ENCODE measurements around the gene DEGS1.
"Not testable (repeated sequence)": the region's sequence is repeated elsewhere in the genome, so short reads cannot be mapped to it uniquely, and the experiment has no call there.

DEGS1 gene

DNA sequence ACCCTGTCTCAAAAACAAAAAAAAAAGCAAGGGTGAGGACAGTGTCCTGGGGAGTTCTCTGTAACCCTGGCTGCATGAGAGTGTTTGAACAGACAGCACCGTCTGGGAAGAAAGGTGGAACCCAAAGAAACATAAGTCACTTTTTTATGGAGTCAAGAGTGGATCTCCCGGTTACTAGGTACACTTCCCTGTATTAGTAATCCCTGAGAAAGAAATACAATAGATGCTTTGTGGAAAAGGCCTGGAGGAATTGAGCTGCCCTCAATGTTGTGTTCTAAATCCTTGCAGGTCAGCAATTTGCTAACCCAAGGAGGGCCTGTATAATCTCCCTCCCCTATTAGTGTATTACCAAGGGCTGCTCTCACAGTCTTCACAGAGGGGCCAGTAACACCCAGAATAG, 16.6 kb downstream of the DEGS1 start:
- Histone ChIP-seq H3K4me1 (ENCODE audit: control insufficient read depth in 1 of 2, insufficient read depth in 2 of 2, low read length in 2 of 2) (peaks cover 0 to 13% of the 10 kb centered on the region in 2 donors), H3K36me3 (ENCODE audit: control insufficient read depth in 1 of 2, insufficient read depth in 2 of 2, low read length in 2 of 2) (no peaks in the 10 kb centered on the region), H3K9me3 (ENCODE audit: control insufficient read depth in 1 of 2, low read length in 2 of 2) (no peaks in the 10 kb centered on the region), H3K27ac (ENCODE audit: low read length) (no peak overlapping the region), H3K4me3 (ENCODE audit: low read depth in 1 of 2, low read length in 2 of 2) (no peak overlapping the region), H3K27me3 (ENCODE audit: low read depth, low read length) (no peaks in the 10 kb centered on the region)

DNA sequence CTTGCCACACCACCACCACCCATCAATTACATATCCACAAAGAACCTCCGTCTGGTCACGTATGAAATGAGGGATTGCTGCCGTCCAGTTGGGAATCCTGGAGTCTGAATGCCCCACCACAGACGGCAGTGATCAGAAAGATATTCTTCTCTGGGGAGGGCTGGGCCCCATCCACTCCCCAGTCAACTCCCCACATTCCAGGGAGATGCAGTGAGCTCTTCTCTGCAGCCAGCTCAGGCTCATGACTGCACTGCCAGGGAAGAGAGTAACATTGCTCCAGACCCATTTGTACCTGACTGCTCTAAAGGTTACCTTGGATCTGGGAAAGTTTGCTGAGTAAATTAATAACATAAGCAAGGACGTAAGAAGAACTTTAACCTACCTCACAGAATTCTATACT, 18.3 kb downstream of the DEGS1 start:
- Histone ChIP-seq H3K27ac (ENCODE audit: low read length) (no peak overlapping the region), H3K9me3 (ENCODE audit: control insufficient read depth in 1 of 2, low read length in 2 of 2) (no peaks in the 10 kb centered on the region), H3K4me1 (ENCODE audit: control insufficient read depth in 1 of 2, insufficient read depth in 2 of 2, low read length in 2 of 2) (peaks cover 0 to 17% of the 10 kb centered on the region in 2 donors), H3K4me3 (ENCODE audit: low read depth in 1 of 2, low read length in 2 of 2) (no peak overlapping the region), H3K36me3 (ENCODE audit: control insufficient read depth in 1 of 2, insufficient read depth in 2 of 2, low read length in 2 of 2) (no peaks in the 10 kb centered on the region), H3K27me3 (ENCODE audit: low read depth, low read length) (no peaks in the 10 kb centered on the region)

DNA sequence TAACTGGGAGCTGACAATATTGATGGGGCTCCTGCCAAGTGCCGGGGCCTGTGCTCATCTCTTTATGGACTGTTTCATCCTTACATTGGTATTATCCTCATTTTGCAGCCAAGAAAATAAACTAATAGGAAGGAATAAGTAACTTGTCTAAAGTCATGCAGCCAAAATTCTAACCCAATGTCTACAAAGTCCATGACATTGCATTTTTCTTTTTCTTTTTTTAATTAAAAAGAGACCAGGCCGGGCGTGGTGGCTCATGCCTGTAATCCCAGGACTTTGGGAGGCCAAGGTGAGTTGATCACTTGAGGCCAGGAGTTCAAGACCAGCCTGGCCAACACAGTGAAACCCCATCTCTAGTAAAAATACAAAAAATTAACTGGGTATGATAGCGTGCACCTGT, 18.8 kb downstream of the DEGS1 start:
- Histone ChIP-seq H3K27ac (ENCODE audit: low read length) (no peak overlapping the region), H3K4me1 (ENCODE audit: control insufficient read depth in 1 of 2, insufficient read depth in 2 of 2, low read length in 2 of 2) (peaks cover 0 to 17% of the 10 kb centered on the region in 2 donors)

DNA sequence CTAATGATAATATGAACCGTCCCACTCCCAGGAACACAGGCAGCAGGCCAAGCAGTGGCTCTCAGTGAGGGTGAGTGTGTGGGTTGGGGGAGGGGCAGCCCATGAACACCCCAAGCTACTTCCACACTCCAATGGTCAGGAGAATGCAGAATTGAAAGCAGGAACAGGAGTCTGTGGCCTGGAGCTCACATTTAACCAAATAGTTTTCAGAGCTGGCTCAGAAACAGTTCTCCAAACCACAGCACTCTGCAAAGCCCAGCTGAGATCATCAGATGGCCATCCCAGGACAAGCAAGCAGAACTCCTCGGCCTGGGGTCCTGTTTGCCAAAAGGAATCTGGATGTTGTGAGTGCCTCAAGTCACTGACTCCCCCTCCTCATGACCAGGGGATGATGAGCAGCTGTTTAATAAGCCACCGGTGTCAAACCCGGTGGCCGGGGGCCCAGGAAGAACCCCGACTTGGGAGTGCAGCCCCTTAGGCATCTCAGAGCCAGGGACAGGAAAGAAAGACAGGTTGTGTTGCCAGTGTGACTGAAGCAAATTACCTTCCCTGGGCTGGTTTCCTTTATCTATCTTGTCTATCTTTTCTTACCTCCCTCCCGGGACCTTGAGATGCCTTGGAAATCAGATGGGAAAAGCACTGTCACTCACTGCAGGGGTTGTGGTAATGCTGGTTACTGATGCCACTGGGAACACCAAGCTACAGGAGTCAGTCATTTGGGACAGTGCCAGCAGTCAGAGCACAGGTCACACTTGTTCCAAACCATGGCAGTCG, 20.4 kb downstream of the DEGS1 start:
- Histone ChIP-seq H3K36me3 (ENCODE audit: control insufficient read depth in 1 of 2, insufficient read depth in 2 of 2, low read length in 2 of 2) (no peaks in the 10 kb centered on the region), H3K9me3 (ENCODE audit: control insufficient read depth in 1 of 2, low read length in 2 of 2) (no peaks in the 10 kb centered on the region), H3K27me3 (ENCODE audit: low read depth, low read length) (no peaks in the 10 kb centered on the region), H3K27ac (ENCODE audit: low read length) (no peak overlapping the region), H3K4me3 (ENCODE audit: low read depth in 1 of 2, low read length in 2 of 2) (no peak overlapping the region), H3K4me1 (ENCODE audit: control insufficient read depth in 1 of 2, insufficient read depth in 2 of 2, low read length in 2 of 2) (peaks cover 0 to 17% of the 10 kb centered on the region in 2 donors)

More for the DNA sequence above, 18.8 kb downstream of the DEGS1 start:
- H3K4me3 ChIP-seq (ENCODE audit: low read depth in 1 of 2, low read length in 2 of 2) = no peak overlapping the region
- H3K9me3 ChIP-seq (ENCODE audit: control insufficient read depth in 1 of 2, low read length in 2 of 2) = no peaks in the 10 kb centered on the region
- no peaks in the 10 kb centered on the region for H3K27me3 ChIP-seq (ENCODE audit: low read depth, low read length)
- no peaks in the 10 kb centered on the region for H3K36me3 ChIP-seq (ENCODE audit: control insufficient read depth in 1 of 2, insufficient read depth in 2 of 2, low read length in 2 of 2)

DNA sequence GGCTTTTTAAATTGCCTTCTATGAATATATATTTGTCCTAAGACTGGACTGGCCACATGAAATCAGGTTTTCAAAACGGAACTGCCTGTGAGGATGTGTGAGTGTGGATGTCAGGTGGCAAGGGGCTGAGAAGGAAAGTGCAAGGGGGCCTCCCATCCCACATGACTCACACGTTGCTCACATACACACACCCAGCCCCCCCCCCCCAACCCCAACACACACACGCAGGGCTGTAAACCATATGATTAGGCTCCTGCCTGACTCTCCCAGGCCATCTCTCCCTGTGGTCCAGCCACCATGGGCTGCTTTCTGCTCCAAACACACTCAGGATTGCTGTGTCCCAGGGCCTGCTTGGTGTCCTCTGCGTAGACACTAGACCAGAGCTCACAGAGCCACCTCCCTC, 22.4 kb downstream of the DEGS1 start:
- Histone ChIP-seq H3K4me3 (ENCODE audit: low read depth in 1 of 2, low read length in 2 of 2) (no peak overlapping the region), H3K4me1 (ENCODE audit: control insufficient read depth in 1 of 2, insufficient read depth in 2 of 2, low read length in 2 of 2) (peaks cover 0 to 17% of the 10 kb centered on the region in 2 donors), H3K27ac (ENCODE audit: low read length) (no peak overlapping the region)

DNA sequence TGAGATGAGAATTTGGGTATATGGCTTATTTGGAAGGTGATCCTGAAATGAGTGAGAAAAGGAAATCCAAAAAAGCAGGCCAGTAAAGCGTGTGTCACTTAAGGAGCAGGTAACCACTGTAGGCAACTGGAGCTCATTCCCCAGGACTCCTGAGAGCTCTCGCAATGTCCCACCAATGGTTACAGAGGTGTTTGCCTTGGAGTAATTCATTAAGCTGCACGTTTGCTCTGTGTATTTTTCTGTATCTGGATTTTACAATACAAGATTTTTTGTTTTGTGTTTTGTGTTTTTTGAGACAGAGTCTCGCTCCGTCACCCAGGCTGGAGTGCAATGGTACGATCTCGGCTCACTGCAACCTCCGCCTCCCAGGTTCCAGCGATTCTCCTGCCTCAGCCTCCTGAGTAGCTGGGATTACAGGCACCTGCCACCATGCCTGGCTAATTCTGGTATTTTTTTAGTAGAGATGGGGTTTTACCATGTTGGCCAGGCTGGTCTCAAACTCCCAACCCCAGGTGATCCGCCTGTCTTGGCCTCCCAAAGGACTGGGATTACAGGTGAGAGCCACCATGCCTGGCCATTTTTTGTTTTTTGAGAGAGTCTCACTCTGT, 23.0 kb downstream of the DEGS1 start:
- H3K9me3 ChIP-seq (ENCODE audit: control insufficient read depth in 1 of 2, low read length in 2 of 2); H3K27me3 ChIP-seq (ENCODE audit: low read depth, low read length); H3K4me3 ChIP-seq (ENCODE audit: low read depth in 1 of 2, low read length in 2 of 2); H3K27ac ChIP-seq (ENCODE audit: low read length); H3K36me3 ChIP-seq (ENCODE audit: control insufficient read depth in 1 of 2, insufficient read depth in 2 of 2, low read length in 2 of 2): not testable (repeated sequence)
- H3K4me1 ChIP-seq (ENCODE audit: control insufficient read depth in 1 of 2, insufficient read depth in 2 of 2, low read length in 2 of 2) = peaks cover 0 to 17% of the 10 kb centered on the region in 2 donors

More for the DNA sequence above, 22.4 kb downstream of the DEGS1 start:
- H3K9me3 ChIP-seq (ENCODE audit: control insufficient read depth in 1 of 2, low read length in 2 of 2) = no peaks in the 10 kb centered on the region
- H3K36me3 ChIP-seq (ENCODE audit: control insufficient read depth in 1 of 2, insufficient read depth in 2 of 2, low read length in 2 of 2) = no peaks in the 10 kb centered on the region
- no peaks in the 10 kb centered on the region for H3K27me3 ChIP-seq (ENCODE audit: low read depth, low read length)

DNA sequence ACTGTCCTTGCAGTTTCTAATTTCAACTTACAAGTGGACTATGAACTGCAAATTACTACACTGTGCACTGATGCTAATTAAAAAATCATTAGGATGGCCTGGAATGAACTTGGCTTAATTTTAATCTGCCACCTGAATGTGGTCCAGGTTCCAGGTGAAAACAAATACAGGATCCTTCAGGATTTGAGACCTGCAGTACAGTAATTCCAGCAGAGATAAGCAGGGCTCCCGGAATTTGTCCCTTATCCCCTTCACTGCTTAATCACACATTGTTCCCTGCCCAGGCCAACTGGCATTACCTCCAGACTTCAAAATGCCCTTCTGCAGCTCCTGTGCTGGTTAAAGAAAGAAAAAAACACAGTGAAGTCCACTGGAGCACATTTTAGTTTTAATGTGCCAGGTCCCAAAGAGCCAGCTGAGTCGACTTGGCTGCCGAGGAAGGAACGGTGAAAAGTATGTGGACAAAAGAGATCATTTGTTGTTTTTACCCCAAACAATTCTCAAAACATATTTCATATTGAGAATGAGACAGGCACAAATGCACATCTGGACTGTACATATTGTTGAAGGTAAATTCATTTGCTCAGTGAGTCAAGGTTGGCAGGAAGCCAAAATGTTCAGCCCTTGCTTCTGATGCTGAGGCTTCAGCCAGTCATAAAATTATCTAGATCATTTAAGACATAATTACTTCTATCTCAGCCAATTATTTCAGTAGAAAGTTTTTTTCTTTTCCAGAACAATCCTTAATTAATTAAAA, 28.3 kb downstream of the DEGS1 start:
- Histone ChIP-seq H3K27ac (ENCODE audit: low read length) (no peak overlapping the region), H3K4me3 (ENCODE audit: low read depth in 1 of 2, low read length in 2 of 2) (no peak overlapping the region)

DNA sequence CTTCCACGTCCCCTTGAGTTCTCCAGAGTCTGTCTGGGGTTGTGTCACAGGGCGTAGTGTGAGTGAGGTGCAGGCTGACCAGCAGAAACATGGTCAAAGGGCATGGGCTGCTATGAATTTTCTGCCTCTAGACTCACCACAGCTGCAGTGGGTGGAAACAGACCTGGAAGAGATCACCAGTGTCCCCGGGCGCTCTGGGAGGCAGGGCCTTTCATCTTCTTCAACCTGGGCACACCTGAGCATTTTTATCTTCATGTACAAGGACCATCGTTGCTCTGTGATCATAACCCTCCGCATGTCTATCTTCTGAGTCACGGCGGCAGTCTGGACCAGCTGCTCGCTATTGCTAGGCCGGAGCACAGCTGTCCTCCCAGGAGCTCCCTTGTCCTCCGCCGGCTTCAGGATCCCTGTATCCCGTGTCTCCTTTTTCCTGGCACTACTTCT, 29.6 kb downstream of the DEGS1 start:
- Histone ChIP-seq H3K4me1 (ENCODE audit: control insufficient read depth in 1 of 2, insufficient read depth in 2 of 2, low read length in 2 of 2) (peaks cover 0 to 5% of the 10 kb centered on the region in 2 donors), H3K27me3 (ENCODE audit: low read depth, low read length) (no peaks in the 10 kb centered on the region), H3K36me3 (ENCODE audit: control insufficient read depth in 1 of 2, insufficient read depth in 2 of 2, low read length in 2 of 2) (no peaks in the 10 kb centered on the region), H3K4me3 (ENCODE audit: low read depth in 1 of 2, low read length in 2 of 2) (no peak overlapping the region), H3K27ac (ENCODE audit: low read length) (peak overlapping the region; percentile 20), H3K9me3 (ENCODE audit: control insufficient read depth in 1 of 2, low read length in 2 of 2) (no peaks in the 10 kb centered on the region)

More for the DNA sequence above, 28.3 kb downstream of the DEGS1 start:
- no peaks in the 10 kb centered on the region for H3K36me3 ChIP-seq (ENCODE audit: control insufficient read depth in 1 of 2, insufficient read depth in 2 of 2, low read length in 2 of 2)
- H3K9me3 ChIP-seq (ENCODE audit: control insufficient read depth in 1 of 2, low read length in 2 of 2) = no peaks in the 10 kb centered on the region
- peaks cover 0 to 5% of the 10 kb centered on the region in 2 donors for H3K4me1 ChIP-seq (ENCODE audit: control insufficient read depth in 1 of 2, insufficient read depth in 2 of 2, low read length in 2 of 2)
- no peaks in the 10 kb centered on the region for H3K27me3 ChIP-seq (ENCODE audit: low read depth, low read length)

DNA sequence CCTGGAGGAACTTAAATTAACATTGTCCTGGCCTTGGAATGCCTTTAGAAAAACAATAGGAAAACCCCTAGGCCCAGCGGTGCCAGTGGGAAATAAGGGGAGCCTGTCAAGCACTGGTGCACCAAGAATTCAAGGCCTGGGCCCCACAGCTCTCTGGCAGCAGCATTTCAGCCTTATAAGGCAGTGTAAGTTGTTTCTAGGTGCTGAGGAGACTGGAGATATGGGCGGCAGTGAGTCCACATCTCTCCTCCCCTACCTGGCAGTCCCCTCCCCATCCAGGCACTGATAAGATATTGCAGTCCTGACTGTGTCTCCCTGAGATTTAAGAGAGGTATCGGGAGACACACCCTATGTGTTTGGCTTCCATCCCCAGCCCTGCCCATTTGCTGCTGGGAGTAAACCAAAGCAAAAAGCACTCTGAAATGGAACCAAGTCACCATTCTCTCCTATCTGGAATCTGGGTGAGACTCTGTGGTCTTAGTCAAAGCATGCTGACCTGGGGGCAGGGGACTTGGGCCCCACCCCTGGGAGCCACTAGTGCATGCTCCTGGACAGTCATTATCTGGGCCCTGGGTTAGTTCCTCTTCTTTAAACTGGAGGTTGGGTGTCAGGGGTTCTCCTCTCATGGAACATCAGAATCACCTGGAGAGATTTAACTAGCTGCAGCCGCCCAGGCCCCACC, 30.5 kb downstream of the DEGS1 start:
- H3K4me1 ChIP-seq (ENCODE audit: control insufficient read depth in 1 of 2, insufficient read depth in 2 of 2, low read length in 2 of 2) = peaks cover 0 to 5% of the 10 kb centered on the region in 2 donors
- no peaks in the 10 kb centered on the region for H3K27me3 ChIP-seq (ENCODE audit: low read depth, low read length)
- H3K4me3 ChIP-seq (ENCODE audit: low read depth in 1 of 2, low read length in 2 of 2) = no peak overlapping the region
- peak overlapping the region; percentile 20 for H3K27ac ChIP-seq (ENCODE audit: low read length)
- H3K36me3 ChIP-seq (ENCODE audit: control insufficient read depth in 1 of 2, insufficient read depth in 2 of 2, low read length in 2 of 2) = no peaks in the 10 kb centered on the region
- H3K9me3 ChIP-seq (ENCODE audit: control insufficient read depth in 1 of 2, low read length in 2 of 2) = no peaks in the 10 kb centered on the region

DNA sequence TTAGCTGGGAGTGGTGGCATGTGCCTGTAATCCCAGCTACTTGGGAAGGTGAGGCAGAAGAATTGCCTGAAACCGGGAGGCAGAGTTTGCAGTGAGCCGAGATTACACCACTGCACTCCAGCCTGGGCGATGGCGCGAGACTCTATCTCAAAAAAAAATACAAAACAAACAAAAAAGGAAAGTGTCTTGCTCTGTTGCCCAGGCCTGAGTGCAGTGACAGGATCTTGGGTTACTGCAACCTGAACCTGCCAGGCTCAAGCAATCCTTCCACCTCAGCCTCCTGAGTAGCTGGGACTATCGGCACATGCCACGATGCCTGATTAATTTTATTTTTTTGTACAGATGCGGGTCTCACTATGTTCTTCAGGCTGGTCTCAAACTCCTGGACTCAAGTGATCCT, 33.3 kb downstream of the DEGS1 start:
- Histone ChIP-seq H3K4me1 (ENCODE audit: control insufficient read depth in 1 of 2, insufficient read depth in 2 of 2, low read length in 2 of 2) (peaks cover 0 to 5% of the 10 kb centered on the region in 2 donors), H3K9me3 (ENCODE audit: control insufficient read depth in 1 of 2, low read length in 2 of 2) (no peaks in the 10 kb centered on the region), H3K36me3 (ENCODE audit: control insufficient read depth in 1 of 2, insufficient read depth in 2 of 2, low read length in 2 of 2) (no peaks in the 10 kb centered on the region), H3K27ac (ENCODE audit: low read length) (no peak overlapping the region), H3K4me3 (ENCODE audit: low read depth in 1 of 2, low read length in 2 of 2) (no peak overlapping the region), H3K27me3 (ENCODE audit: low read depth, low read length) (no peaks in the 10 kb centered on the region)
